Measurements from ENCODE around the gene PHLPP1.

PHLPP1 gene

DNA sequence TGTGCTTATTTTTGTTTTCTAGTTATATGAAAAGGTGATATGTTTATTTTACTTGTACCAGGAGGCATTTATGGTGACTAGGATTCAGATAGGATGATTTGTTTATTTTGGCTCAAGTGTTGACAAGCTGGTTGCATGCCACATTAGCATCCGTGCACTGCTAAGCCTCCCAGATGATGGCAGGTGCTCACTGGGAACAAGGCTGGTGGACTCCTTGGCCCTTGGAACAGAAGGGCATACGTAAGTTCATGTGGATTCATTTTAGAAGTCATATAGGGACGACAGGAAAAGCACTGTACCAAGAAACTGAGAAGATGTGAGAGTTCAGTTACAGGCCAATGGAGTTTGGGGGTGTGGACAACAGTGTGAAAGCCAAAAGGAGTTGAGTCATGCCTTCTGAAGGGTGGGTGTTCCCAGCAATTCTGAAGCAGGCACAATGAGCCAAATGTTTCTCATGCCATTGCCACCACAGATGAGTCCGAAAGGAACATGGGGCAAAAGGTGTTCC, 166.2 kb downstream of the PHLPP1 start:
- peak; percentile 82 for ATAC-seq
- TF ChIP-seq ISL1 (CRISPR knock-in tag; IDR thresholded peaks at IDR 0.05) (no peak), TCF4 (CRISPR knock-in tag; IDR thresholded peaks at IDR 0.05; ENCODE audit: borderline replicate concordance) (no peak), TOX (CRISPR knock-in tag; IDR thresholded peaks at IDR 0.05; ENCODE audit: borderline replicate concordance) (0 out of 2 replicates have a peak, but pooled peaks have one; percentile 18)

DNA sequence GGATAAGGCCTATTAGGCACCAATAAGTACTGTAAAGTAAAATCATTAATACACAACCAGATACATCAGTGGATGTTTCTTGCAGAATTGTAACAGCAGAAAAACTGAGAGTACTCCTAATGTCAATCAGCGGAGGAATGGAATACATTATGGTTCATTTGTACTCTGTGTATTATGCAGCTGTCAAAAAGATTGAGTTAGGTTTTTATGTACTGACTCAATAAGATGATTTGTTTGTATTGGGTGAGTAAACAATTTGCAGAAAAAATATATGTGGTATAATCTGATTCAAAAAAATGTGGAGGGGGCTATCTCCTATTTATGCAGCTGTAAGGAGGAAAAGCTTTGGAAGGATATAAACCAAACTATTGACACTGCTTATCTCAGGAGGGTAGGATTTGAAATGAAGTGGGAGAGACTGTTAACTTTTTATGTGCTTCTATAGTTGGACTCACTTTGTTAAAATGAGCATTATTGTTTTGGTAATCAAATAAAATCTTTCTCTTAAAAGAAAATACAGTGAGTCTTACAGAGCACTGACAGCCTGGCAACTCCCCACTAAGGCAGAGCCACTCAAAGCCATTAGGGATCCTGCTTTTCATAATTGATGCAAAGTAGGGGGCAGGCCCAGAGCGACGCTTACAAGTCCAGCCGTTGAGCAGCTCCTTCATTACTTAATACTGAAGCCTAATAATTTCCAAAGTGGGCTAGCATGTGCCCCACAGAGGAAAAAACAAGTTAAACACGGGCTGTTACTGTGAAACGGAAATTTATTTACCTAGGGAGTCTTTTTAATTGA, 168.8 kb downstream of the PHLPP1 start:
- no peak for ATAC-seq
- no peak for TF ChIP-seq ESRRG (CRISPR knock-in tag; IDR thresholded peaks at IDR 0.05)
- TF ChIP-seq ARNTL (CRISPR knock-in tag; IDR thresholded peaks at IDR 0.05; ENCODE audit: borderline replicate concordance, low read depth): no peak
- TF ChIP-seq ISL1 (CRISPR knock-in tag; IDR thresholded peaks at IDR 0.05): no peak
- TF ChIP-seq TOX (CRISPR knock-in tag; IDR thresholded peaks at IDR 0.05; ENCODE audit: borderline replicate concordance): no peak
- TF ChIP-seq ZNF8 (CRISPR knock-in tag; IDR thresholded peaks at IDR 0.05): no peak
- TF ChIP-seq CSDC2 (CRISPR knock-in tag; IDR thresholded peaks at IDR 0.05): no peak
- TF ChIP-seq, protein P1, sequence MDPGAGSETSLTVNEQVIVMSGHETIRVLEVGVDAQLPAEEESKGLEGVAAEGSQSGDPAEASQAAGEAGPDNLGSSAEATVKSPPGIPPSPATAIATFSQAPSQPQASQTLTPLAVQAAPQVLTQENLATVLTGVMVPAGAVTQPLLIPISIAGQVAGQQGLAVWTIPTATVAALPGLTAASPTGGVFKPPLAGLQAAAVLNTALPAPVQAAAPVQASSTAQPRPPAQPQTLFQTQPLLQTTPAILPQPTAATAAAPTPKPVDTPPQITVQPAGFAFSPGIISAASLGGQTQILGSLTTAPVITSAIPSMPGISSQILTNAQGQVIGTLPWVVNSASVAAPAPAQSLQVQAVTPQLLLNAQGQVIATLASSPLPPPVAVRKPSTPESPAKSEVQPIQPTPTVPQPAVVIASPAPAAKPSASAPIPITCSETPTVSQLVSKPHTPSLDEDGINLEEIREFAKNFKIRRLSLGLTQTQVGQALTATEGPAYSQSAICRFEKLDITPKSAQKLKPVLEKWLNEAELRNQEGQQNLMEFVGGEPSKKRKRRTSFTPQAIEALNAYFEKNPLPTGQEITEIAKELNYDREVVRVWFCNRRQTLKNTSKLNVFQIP (CRISPR knock-in tag; IDR thresholded peaks at IDR 0.05; ENCODE audit: borderline replicate concordance, low read depth): no peak
- TF ChIP-seq, protein P2, sequence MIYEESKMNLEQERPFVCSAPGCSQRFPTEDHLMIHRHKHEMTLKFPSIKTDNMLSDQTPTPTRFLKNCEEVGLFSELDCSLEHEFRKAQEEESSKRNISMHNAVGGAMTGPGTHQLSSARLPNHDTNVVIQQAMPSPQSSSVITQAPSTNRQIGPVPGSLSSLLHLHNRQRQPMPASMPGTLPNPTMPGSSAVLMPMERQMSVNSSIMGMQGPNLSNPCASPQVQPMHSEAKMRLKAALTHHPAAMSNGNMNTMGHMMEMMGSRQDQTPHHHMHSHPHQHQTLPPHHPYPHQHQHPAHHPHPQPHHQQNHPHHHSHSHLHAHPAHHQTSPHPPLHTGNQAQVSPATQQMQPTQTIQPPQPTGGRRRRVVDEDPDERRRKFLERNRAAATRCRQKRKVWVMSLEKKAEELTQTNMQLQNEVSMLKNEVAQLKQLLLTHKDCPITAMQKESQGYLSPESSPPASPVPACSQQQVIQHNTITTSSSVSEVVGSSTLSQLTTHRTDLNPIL (CRISPR knock-in tag; IDR thresholded peaks at IDR 0.05; ENCODE audit: low read depth): no peak
- no peak for TF ChIP-seq ZNF70 (CRISPR knock-in tag; IDR thresholded peaks at IDR 0.05)
- TF ChIP-seq ZNF565 (CRISPR knock-in tag; conservative IDR thresholded peaks at IDR 0.05; ENCODE audit: low read depth): no peak
- TF ChIP-seq ZC3H10 (CRISPR knock-in tag; IDR thresholded peaks at IDR 0.05): no peak
- no peak for TF ChIP-seq OSR1 (CRISPR knock-in tag; IDR thresholded peaks at IDR 0.05)
- no peak for TF ChIP-seq SNAI2 (CRISPR knock-in tag; IDR thresholded peaks at IDR 0.05)

DNA sequence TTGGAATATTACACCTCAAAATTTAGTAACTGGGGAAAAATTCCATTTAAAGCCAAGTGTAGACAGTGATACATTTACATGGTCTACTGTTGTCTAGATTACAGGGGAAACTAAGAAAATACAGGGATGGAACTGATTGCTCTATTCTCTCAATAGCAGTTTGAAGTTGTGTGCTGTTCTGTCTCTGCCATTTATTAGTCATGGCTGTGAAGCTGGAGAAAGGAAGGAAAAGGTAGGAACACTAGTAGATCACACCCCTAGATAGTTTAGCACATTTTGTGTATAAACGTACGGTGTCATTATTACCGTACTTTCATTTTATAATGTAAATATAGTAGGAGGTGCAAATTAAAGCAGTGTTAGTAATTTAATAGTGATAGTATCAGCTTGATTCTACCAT, 170.5 kb downstream of the PHLPP1 start:
- no peak for TF ChIP-seq OSR1 (CRISPR knock-in tag; IDR thresholded peaks at IDR 0.05)
- TF ChIP-seq ZNF8 (CRISPR knock-in tag; IDR thresholded peaks at IDR 0.05): no peak
- no peak for TF ChIP-seq RARB (CRISPR knock-in tag; IDR thresholded peaks at IDR 0.05)
- no peak for TF ChIP-seq BACH2 (CRISPR knock-in tag; IDR thresholded peaks at IDR 0.05; ENCODE audit: borderline replicate concordance)
- TF ChIP-seq, protein P3, sequence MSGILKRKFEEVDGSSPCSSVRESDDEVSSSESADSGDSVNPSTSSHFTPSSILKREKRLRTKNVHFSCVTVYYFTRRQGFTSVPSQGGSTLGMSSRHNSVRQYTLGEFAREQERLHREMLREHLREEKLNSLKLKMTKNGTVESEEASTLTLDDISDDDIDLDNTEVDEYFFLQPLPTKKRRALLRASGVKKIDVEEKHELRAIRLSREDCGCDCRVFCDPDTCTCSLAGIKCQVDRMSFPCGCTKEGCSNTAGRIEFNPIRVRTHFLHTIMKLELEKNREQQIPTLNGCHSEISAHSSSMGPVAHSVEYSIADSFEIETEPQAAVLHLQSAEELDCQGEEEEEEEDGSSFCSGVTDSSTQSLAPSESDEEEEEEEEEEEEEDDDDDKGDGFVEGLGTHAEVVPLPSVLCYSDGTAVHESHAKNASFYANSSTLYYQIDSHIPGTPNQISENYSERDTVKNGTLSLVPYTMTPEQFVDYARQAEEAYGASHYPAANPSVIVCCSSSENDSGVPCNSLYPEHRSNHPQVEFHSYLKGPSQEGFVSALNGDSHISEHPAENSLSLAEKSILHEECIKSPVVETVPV (CRISPR knock-in tag; IDR thresholded peaks at IDR 0.05): no peak
- TF ChIP-seq SNAI2 (CRISPR knock-in tag; IDR thresholded peaks at IDR 0.05): no peak
- TF ChIP-seq, protein P1 (CRISPR knock-in tag; IDR thresholded peaks at IDR 0.05; ENCODE audit: borderline replicate concordance, low read depth): no peak
- TF ChIP-seq, protein P4, sequence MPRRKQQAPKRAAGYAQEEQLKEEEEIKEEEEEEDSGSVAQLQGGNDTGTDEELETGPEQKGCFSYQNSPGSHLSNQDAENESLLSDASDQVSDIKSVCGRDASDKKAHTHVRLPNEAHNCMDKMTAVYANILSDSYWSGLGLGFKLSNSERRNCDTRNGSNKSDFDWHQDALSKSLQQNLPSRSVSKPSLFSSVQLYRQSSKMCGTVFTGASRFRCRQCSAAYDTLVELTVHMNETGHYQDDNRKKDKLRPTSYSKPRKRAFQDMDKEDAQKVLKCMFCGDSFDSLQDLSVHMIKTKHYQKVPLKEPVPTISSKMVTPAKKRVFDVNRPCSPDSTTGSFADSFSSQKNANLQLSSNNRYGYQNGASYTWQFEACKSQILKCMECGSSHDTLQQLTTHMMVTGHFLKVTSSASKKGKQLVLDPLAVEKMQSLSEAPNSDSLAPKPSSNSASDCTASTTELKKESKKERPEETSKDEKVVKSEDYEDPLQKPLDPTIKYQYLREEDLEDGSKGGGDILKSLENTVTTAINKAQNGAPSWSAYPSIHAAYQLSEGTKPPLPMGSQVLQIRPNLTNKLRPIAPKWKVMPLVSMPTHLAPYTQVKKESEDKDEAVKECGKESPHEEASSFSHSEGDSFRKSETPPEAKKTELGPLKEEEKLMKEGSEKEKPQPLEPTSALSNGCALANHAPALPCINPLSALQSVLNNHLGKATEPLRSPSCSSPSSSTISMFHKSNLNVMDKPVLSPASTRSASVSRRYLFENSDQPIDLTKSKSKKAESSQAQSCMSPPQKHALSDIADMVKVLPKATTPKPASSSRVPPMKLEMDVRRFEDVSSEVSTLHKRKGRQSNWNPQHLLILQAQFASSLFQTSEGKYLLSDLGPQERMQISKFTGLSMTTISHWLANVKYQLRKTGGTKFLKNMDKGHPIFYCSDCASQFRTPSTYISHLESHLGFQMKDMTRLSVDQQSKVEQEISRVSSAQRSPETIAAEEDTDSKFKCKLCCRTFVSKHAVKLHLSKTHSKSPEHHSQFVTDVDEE (CRISPR knock-in tag; IDR thresholded peaks at IDR 0.05): no peak
- TF ChIP-seq ZNF70 (CRISPR knock-in tag; IDR thresholded peaks at IDR 0.05): no peak
- no peak for TF ChIP-seq ZNF565 (CRISPR knock-in tag; conservative IDR thresholded peaks at IDR 0.05; ENCODE audit: low read depth)
- no peak for TF ChIP-seq PPARA (CRISPR knock-in tag; IDR thresholded peaks at IDR 0.05; ENCODE audit: borderline replicate concordance)
- TF ChIP-seq ARNTL (CRISPR knock-in tag; IDR thresholded peaks at IDR 0.05; ENCODE audit: borderline replicate concordance, low read depth): no peak
- no peak for TF ChIP-seq ZFP30 (CRISPR knock-in tag; IDR thresholded peaks at IDR 0.05)
- TF ChIP-seq ZC3H10 (CRISPR knock-in tag; IDR thresholded peaks at IDR 0.05): no peak
- TF ChIP-seq GLIS3 (CRISPR knock-in tag; IDR thresholded peaks at IDR 0.05): no peak
- TF ChIP-seq ESRRG (CRISPR knock-in tag; IDR thresholded peaks at IDR 0.05): no peak
- TF ChIP-seq ISL1 (CRISPR knock-in tag; IDR thresholded peaks at IDR 0.05): no peak
- TF ChIP-seq, protein P5, sequence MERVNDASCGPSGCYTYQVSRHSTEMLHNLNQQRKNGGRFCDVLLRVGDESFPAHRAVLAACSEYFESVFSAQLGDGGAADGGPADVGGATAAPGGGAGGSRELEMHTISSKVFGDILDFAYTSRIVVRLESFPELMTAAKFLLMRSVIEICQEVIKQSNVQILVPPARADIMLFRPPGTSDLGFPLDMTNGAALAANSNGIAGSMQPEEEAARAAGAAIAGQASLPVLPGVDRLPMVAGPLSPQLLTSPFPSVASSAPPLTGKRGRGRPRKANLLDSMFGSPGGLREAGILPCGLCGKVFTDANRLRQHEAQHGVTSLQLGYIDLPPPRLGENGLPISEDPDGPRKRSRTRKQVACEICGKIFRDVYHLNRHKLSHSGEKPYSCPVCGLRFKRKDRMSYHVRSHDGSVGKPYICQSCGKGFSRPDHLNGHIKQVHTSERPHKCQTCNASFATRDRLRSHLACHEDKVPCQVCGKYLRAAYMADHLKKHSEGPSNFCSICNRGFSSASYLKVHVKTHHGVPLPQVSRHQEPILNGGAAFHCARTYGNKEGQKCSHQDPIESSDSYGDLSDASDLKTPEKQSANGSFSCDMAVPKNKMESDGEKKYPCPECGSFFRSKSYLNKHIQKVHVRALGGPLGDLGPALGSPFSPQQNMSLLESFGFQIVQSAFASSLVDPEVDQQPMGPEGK (CRISPR knock-in tag; IDR thresholded peaks at IDR 0.05; ENCODE audit: borderline replicate concordance): no peak

More for the DNA sequence above, 170.5 kb downstream of the PHLPP1 start:
- no peak for ATAC-seq

All from SK-N-SH treated with all-trans-retinoic acid at 6 μM for 48 hours (cell line).